HCT116 (cell line): ENCODE measurements around the gene KAZN.

Experiments used
- EGR1 ChIP-seq: IDR thresholded peaks from 2 replicates; pipeline ENCODE4 v1.6.1; 2012; ENCODE audit warnings: low read depth
- ELF1 ChIP-seq: IDR thresholded peaks from 2 replicates; pipeline ENCODE4 v1.6.1; 2012; ENCODE audit warnings: low read depth, borderline replicate concordance
- EZH2 ChIP-seq: fragments of 200-600 bp; sonication (generic); IDR thresholded peaks from 2 replicates; pipeline ENCODE4 v1.6.1; 2017; ENCODE audit warnings: antibody characterized with exemption, mixed run types
- JUND ChIP-seq: IDR thresholded peaks from 2 replicates; pipeline ENCODE4 v1.6.1; 2012
- POLR2A ChIP-seq: IDR thresholded peaks from 2 replicates; pipeline ENCODE4 v1.7.0; 2011; ENCODE audit warnings: borderline replicate concordance; ENCODE audit not compliant: insufficient read depth, insufficient read length; ENCODE audit errors: extremely low read depth
- POLR2AphosphoS5 ChIP-seq: IDR thresholded peaks from 2 replicates; pipeline ENCODE4 v1.6.1; 2011; ENCODE audit warnings: mild to moderate bottlenecking, low read depth, low read length, moderate library complexity
- RAD21 ChIP-seq: IDR thresholded peaks from 2 replicates; pipeline ENCODE4 v1.6.1; 2012; ENCODE audit warnings: low read depth, mild to moderate bottlenecking
- REST ChIP-seq: IDR thresholded peaks from 2 replicates; pipeline ENCODE4 v1.6.1; 2012; ENCODE audit warnings: low read depth
- SIN3A ChIP-seq: IDR thresholded peaks from 2 replicates; pipeline ENCODE4 v1.6.1; 2012; ENCODE audit warnings: low read depth
- SP1 ChIP-seq: IDR thresholded peaks from 2 replicates; pipeline ENCODE4 v1.6.1; 2012; ENCODE audit warnings: low read depth
- YY1 ChIP-seq: IDR thresholded peaks from 2 replicates; pipeline ENCODE4 v1.6.1; 2011; ENCODE audit warnings: low read length, low read depth, moderate library complexity, mild to moderate bottlenecking; ENCODE audit not compliant: insufficient replicate concordance; ENCODE audit errors: extremely low read depth
- ZFX ChIP-seq: fragments of 450-650 bp; IDR thresholded peaks from 2 replicates; pipeline ENCODE4 v1.6.1; 2017
- ZNF274 ChIP-seq: fragments of 200-500 bp; sonication (Bioruptor generic); IDR thresholded peaks from 2 replicates; pipeline ENCODE4 v1.6.1; 2014; ENCODE audit warnings: mild to moderate bottlenecking, low read depth, low read length, inconsistent platforms
- TF ChIP-seq, protein P1 (sequence below), 3 experiments: fragments of 200-600 bp in 1 of 3; sonication (generic) in 1 of 3; IDR thresholded peaks in 2 of 3; conservative IDR thresholded peaks in 1 of 3; 2 replicates each; pipeline ENCODE4 v1.5.1; 2012 to 2017; ENCODE audit warnings: low read depth in 2 of 3, low read length in 2 of 3, antibody characterized with exemption in 1 of 3, borderline replicate concordance in 1 of 3, control low read depth in 1 of 3, mild to moderate bottlenecking in 1 of 3, mixed read lengths in 1 of 3, mixed run types in 1 of 3, moderate library complexity in 1 of 3; ENCODE audit not compliant: insufficient read depth in 1 of 3

- TF ChIP-seq, protein P1, sequence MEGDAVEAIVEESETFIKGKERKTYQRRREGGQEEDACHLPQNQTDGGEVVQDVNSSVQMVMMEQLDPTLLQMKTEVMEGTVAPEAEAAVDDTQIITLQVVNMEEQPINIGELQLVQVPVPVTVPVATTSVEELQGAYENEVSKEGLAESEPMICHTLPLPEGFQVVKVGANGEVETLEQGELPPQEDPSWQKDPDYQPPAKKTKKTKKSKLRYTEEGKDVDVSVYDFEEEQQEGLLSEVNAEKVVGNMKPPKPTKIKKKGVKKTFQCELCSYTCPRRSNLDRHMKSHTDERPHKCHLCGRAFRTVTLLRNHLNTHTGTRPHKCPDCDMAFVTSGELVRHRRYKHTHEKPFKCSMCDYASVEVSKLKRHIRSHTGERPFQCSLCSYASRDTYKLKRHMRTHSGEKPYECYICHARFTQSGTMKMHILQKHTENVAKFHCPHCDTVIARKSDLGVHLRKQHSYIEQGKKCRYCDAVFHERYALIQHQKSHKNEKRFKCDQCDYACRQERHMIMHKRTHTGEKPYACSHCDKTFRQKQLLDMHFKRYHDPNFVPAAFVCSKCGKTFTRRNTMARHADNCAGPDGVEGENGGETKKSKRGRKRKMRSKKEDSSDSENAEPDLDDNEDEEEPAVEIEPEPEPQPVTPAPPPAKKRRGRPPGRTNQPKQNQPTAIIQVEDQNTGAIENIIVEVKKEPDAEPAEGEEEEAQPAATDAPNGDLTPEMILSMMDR (IDR thresholded peaks at IDR 0.05 in 2 of 3, conservative IDR thresholded peaks at IDR 0.05 in 1 of 3; ENCODE audit: borderline replicate concordance in 1 of 3, insufficient read depth in 1 of 3, low read depth in 2 of 3, low read length in 2 of 3): no peak
- TF ChIP-seq POLR2AphosphoS5 (no peak), ELF1 (no peak), RAD21 (no peak), SP1 (no peak), EGR1 (no peak), ZNF274 (no peak), POLR2A (no peak), JUND (no peak), ZFX (no peak), EZH2 (no peak), REST (no peak), YY1 (no peak), SIN3A (no peak)
Observed at GRCh38 chr1:14932034-14932638, 333.7 kb downstream of the KAZN start.
